Measurements from ENCODE around the gene OVCA2. TPM values are rescaled to one million over a fixed set of nuclear protein-coding genes. Genes with fewer than 3 reads are reported as not detected.

OVCA2 gene
- 13.7 TPM for total RNA-seq
- long read RNA-seq, transcript OVCA2-201 (2 exons, 1,122 nt): major isoform, 35 of 37 reads
- long read RNA-seq, partial matches to known transcripts: 0 of 37 reads
- long read RNA-seq, other reads (novel, unspliced or antisense): 2 of 37 reads

DNA sequence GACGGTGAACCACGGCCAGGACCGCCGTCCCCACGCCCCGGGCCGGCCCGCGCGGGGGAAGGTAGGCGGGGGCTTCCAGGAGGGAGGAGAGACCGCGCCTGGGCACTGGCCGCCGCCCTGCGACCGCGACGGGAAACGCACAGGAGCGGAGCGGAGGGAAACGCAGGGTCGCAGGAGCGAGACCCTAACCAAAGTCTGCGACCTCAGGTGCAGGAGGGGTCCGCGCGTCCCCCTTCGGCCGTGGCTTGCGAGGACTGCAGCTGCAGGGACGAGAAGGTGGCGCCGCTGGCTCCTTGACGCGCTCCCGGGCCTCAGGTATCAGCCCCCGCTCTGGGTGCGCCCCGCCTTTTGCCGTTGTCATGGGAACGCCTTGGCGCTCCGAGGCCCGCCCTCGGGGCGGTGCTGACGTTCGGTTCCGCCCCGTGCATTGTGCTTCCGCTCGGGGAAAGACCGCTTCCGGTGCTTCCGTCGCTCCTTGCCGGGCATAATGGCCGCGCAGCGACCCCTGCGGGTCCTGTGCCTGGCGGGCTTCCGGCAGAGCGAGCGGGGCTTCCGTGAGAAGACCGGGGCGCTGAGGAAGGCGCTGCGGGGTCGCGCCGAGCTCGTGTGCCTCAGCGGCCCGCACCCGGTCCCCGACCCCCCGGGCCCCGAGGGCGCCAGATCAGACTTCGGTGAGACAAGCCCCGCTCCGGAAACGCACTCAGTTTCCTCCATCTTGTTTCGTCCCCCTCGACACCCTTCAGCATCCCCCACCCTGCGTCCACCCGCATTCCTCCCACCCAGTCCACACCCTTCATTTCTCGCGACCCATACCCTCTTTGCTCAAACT is at the start of gene OVCA2:
TSS of gene OVCA2 (plus strand) at position 462 of the 829 bp plus-strand sequence. CDS start at position 488, 26 bp downstream.
- peak; percentile 96 for DNase-seq
- ATAC-seq (ENCODE audit: poor library complexity): peak; percentile 97
- intact Hi-C loops (cut with DNase I): loop anchor here (10.0 kb wide), 1 partner anchor 377 kb away; no protein-coding TSS in a partner anchor

DNA sequence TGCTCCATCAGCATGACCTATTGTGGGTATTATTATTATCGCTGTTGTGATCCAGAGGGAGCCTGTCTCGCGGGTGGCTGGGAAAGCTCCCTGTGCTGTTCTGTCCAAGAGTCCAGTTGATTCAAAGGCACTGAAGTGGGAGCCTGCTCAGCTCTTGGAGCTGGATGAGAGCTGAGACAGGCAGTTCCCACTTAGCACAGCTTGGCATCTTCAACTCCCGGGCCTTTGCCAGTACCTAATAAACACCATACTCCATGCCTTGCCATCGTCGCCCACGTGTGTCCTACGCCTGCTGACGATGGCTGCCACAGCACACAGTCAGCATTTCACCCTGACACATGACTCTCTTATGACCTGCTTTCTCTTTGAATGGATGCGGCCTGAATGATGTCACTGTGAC is 49.3 kb upstream of the OVCA2 start:
- DNase-seq (no peak), ATAC-seq (ENCODE audit: poor library complexity) (peak; percentile 86)
- intact Hi-C loops (cut with DNase I): no loop called here

DNA sequence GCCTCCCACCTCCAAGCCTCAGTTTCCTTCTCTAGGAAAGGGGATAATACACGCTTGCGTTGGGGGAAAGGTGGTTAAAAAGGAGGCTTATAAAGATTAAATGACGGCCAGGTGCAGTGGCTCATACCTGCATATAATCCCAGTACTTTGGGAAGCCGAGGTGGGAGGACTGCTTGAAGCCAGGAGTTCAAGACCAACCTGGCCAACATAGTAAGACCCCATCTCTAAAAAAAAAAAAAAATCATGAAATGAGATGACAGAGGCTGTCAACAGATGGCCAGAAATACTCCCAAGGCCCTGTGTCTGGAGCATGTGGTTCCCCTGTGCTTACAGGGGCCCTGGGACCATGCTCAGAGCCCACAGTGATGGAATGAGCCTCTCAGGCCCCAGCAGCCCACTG is 47.1 kb upstream of the OVCA2 start:
- intact Hi-C loops (cut with DNase I): no loop called here

DNA sequence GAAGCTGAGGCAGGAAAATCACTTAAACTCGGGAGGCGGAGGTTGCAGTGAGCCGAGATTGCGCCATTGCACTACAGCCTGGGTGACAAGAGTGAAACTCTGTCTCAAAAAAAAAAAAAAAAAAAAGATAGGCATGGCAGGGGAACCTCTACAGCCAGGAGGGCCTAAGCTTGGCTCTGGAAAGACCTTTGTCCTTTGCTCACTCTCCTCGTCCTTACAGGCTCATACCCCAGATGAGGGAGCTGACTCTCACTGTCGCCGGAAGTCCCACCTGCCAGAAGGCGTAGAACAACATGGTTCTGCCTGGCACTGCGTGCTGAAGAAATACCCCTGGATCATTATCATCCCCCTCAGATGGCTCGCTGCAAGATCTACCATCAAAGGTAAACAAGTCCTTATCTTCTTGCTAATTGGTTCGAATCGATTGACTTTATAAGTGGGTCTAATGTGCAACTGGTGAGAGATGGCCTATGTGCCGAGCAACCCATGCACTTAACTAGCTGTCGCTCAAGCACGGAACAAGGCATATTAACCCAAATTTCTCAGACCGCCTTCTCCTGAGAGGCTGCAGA is 46.4 kb upstream of the OVCA2 start:
- DNase-seq: no peak
- intact Hi-C loops (cut with DNase I): no loop called here
- ATAC-seq (ENCODE audit: poor library complexity): no peak

More for the DNA sequence above, 47.1 kb upstream of the OVCA2 start:
- no peak for ATAC-seq (ENCODE audit: poor library complexity)
- DNase-seq: no peak

DNA sequence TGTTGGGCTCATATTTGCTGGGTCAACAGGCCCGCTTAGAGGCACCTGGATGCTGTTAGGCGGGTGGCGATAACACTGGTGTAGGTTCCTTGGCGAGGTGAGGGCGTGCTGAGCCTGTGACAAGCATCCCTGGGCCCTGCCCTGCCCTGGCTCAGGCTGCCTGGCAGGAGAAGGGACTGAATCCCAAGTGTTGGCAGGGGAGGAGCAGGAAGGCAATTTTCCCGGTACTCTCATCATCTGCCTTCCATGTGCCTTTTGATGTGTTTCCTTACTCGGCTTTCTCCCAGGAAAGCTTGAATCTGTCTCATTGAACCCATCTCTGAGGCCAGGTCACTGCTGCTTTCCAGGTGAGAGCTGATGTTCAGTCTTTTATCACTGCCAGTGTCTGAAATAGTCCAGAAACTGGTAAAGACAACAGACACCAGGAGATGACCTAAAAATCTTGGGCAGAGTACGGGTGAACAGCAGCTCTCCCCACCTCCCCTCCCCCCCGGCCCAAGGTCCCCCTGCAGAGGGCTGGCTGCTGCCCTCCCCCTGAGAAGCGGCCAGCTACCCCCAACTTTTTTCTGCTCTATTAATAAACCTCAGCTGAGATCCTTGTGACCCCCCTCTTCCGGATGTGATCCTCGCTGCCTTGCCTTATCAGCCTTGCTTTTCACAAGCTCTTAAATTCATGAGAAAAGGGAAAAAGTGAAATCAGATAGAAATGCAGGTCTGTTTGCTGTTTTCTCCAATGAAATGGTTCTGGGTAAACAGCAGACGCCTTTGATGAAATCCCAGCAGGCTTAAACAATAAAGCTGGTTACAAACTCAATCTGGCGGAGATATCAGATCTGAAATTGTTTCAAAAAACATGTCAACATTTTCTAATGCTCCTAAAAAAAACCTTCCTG is 45.7 kb upstream of the OVCA2 start:
- ATAC-seq (ENCODE audit: poor library complexity) (no peak), DNase-seq (no peak)
- intact Hi-C loops (cut with DNase I): no loop called here

DNA sequence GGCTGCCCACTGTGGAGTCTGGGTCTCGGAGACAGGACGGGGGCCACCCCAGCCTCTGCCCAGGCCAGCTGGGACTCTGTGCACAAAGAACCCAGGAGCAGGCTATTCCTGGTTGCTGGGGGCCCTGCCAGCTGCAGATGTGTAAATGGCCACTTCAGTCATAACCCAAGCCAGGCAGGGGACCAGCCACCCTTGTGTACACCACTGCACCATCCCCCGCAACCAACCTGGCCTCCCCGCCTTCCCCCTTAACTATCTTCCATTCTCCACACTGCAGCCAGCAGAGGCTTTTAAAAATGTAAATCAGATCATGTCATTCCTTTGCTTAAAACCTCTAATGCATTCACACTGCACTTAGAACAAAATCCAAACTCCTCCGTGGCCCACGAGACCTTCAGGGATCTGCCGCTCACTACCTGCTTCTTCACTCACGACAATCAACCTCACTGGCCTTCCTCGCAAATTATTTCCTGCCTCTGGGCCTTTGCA is 45.0 kb upstream of the OVCA2 start:
- intact Hi-C loops (cut with DNase I): no loop called here
- DNase-seq: no peak
- no peak for ATAC-seq (ENCODE audit: poor library complexity)

DNA sequence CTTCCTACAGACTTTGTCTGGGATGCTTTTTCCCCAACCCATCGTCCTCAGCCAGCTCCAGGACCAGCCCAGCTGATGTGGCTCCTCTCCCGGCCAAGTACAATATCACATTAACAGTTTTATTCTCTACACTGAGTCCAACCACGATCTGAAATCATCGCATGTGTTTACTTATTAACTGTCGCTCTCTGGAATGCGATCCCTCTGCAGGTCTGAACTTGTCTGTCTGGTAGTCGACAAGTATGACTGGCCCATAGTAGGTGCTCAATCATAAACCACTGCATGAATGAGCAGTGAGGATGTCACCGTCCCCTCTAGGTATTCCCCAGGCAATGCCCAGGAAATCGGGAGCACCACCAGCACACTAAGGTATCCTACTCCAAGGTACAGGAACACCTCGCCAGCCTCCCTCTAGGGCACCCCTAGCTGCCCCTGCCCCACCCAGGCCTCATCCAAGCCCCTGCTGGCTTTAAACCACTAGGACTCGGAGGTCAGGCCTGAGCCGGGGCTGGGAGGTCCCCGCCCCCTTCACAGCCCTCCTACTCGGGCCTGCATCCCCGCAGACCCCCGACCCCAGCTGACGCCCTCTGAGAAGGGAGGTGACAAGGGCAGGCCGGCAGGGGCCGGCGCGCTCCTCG is 44.4 kb upstream of the OVCA2 start:
- ATAC-seq (ENCODE audit: poor library complexity) (no peak), DNase-seq (no peak)
- intact Hi-C loops (cut with DNase I): no loop called here

DNA sequence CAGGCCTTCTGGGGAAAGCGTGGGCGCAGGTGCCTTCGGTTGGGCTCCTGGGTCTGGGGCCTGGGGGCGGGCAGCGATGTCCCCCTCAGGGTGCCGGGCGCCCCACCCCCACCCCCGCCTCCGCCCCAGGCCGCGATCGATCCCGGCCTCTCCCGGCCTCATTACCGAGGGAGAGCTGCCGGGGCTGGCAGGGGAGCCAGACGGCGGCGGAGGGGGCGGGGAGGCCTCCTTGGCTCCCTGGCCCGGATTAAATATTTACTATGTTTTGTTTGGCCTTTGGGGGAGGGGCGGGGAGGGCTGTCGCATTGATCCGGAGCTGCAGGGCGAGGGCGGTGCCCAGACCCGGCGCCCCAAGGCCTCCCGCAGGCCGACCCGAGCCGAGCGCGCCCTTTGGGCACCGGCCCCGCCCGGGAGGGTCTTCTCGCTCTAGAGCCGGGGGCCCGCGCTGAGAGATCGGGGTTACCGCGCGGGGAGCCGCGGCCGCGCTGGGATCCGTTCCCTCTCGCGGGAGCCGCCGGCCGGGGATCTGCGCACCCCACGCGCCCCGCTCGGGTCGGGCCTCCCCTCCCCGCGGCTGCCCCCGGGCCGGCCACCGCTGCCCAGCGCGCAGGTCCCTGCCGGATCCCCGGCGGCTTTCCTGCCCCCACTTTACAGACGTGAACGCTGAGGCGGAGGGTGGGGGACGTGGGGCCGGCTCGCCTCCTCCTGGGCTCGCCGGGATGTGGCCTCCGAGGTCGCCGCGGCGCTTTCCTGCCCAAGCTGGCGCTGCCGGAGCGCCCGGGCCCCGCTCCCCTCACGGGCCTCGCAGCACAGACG is 43.7 kb upstream of the OVCA2 start:
- no peak for DNase-seq
- intact Hi-C loops (cut with DNase I): no loop called here
- ATAC-seq (ENCODE audit: poor library complexity): no peak

DNA sequence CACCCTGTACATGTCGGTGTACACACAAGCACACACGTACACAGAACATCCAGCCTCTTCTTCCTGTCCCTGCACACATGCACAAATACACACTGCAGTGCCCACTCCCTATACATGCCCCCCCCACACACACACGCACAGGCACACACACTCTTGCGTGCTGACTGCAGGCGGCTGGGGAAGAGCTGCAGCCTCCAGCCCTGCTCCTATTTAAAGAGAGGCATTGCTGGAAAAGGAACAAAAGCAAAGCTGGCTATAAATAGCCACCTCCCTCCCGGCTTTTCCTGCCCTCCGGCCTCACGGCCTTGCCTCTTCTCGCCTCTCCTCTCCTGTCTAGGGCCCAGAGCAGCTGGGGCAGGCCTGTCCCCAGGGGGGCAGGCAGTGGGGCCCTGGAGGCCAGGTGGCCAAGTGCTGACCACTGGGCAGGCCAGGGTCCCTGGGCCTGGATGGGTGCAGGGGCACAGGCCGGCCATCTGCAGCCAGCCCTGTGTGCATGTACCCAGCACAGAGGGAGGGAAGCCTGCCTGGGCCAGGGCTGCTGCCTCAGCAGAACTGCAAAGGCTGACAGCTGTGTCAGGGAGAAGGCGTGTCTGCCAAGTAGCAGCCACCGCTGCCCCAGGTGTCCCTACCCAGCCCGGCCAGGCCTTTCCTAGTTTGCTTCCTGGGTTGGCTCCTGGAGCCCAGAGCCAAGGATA is 42.1 kb upstream of the OVCA2 start:
- intact Hi-C loops (cut with DNase I): no loop called here
- ATAC-seq (ENCODE audit: poor library complexity): peak; percentile 89
- peak; percentile 78 for DNase-seq

DNA sequence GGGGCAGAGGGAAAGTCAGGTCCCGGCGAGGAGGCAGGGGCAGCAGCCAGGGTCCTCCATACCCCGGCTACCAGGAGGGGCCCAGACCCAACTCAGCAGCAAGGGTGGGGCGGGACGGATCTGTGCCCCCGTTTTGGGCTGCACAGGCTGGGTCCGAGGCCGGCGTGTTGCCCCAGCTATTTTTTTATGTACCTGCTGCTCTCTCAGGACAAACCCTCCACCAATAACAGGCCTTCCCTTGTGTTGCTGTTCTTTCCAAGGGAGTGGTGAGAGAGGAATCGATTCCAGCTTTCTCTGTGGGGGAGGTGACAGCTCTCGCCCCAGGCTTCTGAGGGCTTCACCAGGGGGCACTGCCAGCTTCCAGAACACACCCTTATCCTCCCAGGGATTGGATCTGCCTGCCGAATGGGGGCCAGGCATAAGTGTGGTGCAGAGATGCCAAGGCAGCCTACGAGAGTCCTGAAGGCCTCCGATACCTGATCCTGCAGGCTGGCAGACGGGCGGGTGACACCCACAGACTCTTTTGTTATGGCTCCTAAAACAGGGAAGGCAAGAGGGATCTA is 39.0 kb upstream of the OVCA2 start:
- DNase-seq: no peak
- no peak for ATAC-seq (ENCODE audit: poor library complexity)
- intact Hi-C loops (cut with DNase I): no loop called here

DNA sequence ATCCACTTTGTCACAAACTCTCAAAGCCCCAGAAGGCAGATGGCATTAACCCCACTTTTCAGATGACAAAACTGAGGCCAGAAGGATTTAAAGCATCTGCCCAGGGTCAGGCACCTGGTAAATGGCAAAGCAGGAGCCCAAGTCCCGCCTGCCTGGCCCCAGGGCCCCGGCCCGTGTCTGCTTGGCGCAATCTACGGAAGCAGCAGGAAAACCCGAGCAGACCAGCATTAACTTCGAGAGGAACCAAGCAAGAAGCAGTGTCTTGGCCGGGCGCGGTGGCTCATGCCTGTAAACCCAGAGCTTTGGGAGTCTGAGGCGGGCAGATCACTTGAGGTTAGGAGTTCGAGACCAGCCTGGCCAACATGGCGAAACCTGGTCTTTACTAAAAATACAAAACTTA is 38.3 kb upstream of the OVCA2 start:
- DNase-seq (no peak), ATAC-seq (ENCODE audit: poor library complexity) (no peak)
- intact Hi-C loops (cut with DNase I): no loop called here

DNA sequence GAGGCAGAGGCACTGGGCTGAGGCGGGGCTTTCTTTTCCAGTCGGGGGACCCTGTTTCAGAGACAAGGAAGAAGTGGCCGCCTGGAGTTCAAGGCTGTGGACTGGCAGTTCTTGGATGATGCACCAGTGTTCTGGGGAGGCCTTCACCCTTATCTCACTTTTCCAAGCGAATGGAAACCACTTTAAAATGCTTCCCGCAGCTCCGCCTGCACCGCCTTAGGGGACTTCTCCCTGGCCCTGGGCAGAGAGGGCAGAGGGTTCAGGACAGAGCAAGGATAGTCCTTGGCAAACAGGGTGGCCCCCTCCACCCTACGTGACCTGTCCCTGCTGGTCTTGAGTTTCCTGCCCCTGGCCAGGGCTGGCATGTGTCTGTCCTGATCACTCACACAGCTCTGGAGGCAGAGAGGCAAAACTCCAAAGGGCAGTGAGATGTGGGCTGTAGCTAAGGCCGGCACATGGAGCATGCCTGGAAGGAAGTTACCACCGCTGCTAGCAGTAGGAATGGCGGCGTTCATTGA is 37.3 kb upstream of the OVCA2 start:
- peak; percentile 12 for ATAC-seq (ENCODE audit: poor library complexity)
- no peak for DNase-seq
- intact Hi-C loops (cut with DNase I): no loop called here

DNA sequence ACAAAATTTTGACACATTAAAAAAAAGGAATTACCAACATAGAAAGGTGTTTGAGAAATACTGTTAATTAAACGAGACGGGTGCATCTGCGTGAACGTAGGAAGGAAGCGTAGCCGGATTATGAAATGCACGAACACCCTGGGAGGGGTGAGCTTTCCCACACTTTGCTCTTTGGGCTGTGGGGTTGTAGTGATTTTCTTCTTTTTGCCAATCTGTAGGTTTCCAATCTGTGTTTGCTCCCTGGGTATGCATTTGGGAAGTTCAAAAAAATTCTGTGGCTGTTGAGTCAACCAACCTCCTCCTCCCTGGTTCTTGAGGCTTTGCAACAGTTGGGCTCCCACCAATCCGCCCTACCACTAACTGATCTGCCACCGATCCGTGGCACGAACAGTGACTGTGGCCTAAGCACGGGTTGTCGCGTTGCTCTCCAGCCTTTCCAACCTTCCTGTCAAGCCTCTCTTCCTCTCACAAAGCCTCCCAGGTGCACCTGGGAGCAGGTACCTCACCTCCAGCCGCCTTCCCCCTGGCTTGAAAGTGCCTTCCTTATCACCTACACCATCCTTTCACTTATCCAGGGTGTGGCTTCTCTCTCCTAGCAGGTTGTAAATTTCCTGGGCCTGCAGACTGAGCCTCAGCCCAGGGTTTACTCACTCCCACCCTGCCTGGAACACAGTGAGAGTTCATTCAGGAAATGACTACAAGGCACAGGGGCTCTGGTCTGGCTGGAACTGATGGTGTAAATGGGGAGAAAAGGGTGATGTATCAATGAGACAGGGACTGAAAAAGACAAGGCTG is 33.3 kb upstream of the OVCA2 start:
- intact Hi-C loops (cut with DNase I): no loop called here
- DNase-seq (no peak), ATAC-seq (ENCODE audit: poor library complexity) (no peak)

DNA sequence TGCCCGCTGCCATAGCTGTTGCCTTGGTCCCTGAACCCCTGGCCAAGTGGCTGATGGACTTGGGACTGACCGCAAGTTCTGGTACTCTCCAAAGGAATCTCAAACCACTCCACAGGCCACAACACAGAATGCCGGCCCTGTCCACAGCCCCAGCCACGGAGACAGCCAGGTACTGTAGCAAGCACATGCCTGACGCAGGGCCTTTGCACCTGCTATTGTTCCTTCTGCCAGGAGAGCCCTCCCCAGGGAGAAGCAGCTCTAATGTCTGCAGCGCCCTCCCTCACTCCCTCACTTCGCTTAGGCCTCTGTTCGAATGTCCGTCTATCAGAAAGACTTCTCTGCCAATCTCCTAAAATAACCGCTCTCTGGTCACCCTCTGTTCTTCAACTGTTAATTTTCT is 32.1 kb upstream of the OVCA2 start:
- DNase-seq (no peak), ATAC-seq (ENCODE audit: poor library complexity) (no peak)
- intact Hi-C loops (cut with DNase I): no loop called here

DNA sequence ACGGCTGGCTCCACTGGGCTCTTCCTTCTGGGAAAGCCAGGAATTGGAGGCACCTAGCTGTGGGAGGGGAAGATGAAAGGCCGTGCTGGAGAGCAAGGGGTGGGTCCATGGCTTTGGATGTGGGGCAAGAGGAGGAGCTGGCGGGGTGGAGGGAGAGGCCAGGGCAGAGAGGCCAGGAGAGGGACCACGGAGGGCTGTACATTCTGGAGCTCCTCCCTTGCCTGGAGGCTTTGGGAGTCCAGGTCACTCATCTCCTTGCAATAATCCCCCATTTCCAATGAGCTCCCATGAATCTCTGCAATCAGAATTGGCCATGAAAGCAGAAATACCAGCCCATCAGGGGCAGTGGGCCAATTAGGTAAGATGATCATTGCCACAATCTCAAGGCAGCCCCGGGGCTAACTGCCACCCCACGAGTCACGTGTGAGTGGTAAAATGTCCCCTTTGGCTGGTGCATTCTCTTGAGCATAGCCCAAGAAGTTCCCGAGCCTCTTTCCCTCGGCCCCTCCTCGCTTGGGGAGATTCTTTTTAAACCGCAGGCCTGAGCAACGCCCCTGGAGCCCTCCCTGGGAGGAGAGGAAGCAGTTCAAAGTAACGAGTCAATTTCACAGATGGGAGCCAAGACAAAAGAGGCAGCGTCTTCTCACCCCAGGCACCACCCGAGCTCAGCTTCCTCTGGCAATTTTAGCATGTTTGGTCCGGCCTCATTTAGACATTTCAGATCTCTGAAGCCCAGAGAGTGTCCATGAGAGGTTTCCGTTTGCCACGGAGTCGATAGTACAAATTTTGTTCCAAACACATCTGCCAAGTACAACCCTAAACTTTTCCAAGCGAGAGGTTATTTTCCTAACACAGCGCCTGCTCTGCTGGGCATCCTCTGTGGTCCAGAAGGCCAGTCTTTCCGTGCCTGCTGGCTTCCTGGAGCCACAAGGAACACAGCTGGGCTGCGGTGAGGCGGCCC is 30.1 kb upstream of the OVCA2 start:
- no peak for DNase-seq
- peak; percentile 34 for ATAC-seq (ENCODE audit: poor library complexity)
- intact Hi-C loops (cut with DNase I): no loop called here

Measured in Right ventricle myocardium superior (tissue), 1 donor.